Hematopoietic multipotent progenitor cell treated with erythropoietin and hydrocortisone succinate and interleukin-3 and kit ligand, for 17 days (in vitro differentiated cells): Measurements from ENCODE around the gene GFI1.
"Not testable (repeated sequence)": the region's sequence is repeated elsewhere in the genome, so short reads cannot be mapped to it uniquely, and the experiment has no call there.

Source experiments
- DNase-seq: peaks from one replicate; pipeline ENCODE4 v3.0.0-alpha.2; 2015; ENCODE audit warnings: low spot score

GFI1 gene

DNA sequence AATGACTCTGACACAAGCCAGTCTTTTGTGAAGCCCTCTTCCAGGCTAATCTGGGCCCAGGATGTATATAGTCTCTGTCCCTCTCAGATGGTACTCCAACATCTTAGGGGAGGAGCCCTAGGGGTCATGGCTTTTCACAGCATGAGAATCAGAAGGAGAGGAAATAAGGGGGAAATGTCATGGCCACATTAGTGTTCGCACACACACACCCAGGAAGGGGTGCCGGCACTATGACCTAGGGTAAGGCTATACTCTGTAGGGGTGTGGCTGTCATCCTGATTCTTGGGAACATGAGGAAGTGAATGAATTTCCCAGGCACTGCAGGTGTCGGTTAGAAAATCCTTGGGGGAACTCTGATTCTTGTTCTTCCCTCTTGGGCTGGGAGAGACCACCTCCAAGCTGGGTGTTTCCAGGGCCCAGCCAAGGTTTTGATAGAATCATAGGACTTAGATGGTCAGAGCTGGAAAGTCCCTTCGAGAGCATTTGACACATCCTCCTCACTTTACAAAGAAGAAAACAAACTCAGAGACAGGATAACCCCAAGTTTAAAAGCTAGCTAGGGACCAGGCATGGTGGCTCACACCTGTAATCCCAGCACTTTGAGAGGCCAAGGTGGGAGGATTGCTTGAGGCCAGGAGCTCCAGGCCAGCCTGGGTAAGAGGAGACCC lies 22.0 kb downstream of the GFI1 start:
- DNase-seq = no peak

DNA sequence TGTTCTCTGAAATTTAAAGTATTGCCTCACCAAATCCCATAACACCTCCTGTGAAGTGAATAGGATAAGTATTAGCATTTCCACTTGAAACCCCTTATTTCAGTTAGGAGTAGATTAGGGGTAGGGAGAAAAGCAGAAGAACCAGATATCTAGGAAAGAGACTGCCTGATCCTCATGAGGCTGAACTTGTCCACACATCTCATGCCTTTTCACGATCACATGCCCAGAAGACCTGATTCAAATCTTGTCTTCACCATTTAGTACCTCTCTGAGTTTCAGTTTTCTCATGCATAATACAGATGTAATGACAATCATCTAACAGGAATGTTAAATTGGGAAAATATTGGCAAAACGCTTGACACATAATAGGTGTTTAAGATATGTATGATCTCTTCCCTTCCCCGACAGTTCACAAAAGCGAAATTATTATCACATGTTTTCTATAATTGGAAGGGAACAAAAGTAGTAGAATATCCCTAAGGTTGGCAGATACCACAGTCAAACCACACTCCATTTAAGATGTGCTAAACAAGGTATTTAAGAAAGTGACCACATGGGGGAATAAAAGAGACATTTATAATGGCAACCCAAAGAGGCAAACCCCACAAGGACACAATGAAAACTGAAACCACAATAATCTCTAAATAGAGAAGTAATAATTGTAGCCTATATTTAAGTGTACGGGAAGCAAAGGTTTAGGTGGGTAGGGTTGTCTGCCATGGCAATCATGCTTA lies 25.2 kb downstream of the GFI1 start:
- no peak for DNase-seq

- no peak for DNase-seq
Measured at GRCh38 chr1:92459871-92460320, 26.8 kb downstream of the GFI1 start.

- DNase-seq = no peak
Measured at GRCh38 chr1:92458146-92458545, 28.6 kb downstream of the GFI1 start.

GRCh38 chr1:92447976-92448375 lies 38.7 kb downstream of the GFI1 start:
- DNase-seq = no peak

DNA sequence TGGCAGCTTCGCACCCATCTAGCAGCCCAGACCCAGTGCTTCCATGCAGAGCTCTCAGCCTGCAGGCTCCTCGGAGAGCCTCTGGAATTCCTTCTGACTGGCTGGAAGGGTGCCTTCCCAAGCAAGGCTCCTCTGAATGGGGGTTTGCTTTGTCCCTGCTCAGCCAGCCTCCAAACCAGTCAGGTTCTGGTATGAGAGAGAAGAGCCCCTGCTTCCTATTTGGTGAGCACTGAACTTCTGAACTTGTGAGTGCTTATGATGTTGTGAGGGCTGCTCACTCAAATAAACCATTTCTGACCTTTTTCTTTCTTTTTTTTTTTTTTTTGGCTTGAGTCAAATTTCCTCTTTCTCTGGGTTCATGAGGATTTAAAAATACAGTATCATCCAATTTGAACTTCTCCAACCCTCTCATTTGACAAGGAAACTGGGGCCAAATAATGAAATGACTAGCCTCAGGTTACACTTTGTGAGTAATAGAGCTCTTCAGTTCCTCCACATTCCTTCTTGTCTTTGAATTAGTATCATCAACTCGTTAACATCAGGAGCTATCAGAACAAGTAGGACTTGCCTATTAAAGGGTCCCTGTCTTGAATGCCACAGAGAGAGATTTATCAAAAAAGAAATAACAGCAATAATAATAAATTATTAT lies 39.6 kb downstream of the GFI1 start:
- no peak for DNase-seq

DNA sequence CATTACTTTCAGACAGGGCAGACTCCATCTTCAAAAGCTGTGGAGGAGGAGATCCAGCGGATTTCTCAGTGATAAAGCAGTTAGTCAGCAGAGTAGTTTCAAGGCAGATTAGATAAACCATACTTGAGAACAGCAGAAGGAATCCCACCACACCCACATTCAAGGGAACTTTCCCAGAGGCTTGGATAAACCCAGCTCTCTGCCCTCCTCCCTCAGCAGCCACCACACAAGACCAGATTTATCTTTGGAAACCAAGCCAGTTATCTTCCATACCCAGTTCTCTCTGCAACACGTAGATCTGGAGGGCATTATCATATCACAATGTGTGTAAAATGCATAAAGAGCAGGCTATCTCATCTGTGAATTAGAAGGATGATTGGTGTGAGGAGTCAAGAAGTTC lies 40.2 kb downstream of the GFI1 start:
- DNase-seq = no peak

GRCh38 chr1:92445865-92446264 lies 40.9 kb downstream of the GFI1 start:
- DNase-seq = no peak

GRCh38 chr1:92444351-92444750 lies 42.4 kb downstream of the GFI1 start:
- DNase-seq = no peak

GRCh38 chr1:92443893-92444292 lies 42.8 kb downstream of the GFI1 start:
- DNase-seq = no peak

DNA sequence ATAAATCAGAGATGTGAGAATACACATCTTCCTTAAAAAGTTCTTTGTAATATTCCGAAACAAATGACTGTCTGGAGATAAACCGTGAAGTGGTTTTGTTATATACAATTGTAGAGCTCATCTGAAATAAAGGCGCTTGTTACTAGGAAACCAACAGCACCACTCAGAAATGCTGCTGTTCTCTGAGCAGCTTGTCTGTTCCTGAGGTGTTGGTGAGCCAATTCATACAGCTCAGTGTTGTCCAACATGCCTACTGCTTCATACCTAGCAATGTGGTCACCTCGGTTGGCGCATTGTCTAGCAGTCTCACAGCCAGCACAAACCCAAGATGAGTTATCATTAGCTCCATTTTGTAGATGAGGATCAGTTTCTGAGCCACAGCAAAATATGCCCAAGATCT lies 44.4 kb downstream of the GFI1 start:
- DNase-seq = no peak

DNA sequence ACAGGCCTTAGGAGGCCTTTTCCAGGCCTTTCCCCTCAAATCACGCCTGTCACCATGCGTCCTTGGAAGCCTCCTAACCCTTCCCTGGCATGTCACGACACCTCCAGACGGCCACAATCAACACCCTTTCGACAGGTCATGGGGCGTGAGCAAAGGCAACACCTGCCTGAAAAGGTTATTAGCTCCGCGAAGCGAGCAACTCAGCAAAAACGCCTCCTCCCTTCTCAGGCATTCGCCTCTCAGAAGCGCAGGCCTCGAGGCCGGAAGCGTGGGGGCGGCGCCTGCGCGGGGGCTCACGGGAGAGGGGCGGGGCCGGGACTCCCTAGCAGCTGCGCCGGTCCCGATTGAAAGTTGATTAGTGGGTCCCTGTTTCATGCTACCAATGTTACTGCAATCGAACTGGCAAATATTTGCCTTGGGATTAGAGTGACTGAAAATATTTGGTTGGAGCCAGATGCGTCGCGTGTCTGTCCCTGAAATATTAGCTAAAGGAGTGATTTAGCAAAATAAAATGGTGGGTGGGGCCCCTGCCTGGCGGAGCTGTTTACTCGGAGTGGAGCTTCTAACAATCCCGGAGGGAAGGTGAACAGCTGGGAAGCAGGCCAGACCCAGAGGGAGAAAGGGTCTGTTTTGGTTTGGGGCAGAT lies 44.9 kb downstream of the GFI1 start:
- no peak for DNase-seq

DNA sequence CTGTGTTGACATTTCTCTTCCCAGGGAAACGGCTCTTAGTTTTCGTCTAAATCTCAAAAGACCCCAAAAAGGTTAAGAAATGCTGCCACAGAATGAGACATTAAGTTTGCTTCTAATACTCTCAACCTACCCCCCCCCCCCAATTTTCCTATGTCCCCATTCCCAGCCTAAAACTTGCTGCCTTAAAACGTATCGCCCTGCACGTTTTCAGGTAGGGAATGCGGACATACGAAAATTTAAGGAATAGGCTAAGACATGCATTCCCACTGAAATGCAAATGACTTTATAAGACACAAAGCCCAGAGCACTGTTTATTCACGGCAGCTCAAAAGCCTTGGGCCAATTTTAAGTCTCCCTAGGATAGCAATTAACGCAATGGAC lies 45.4 kb downstream of the GFI1 start:
- DNase-seq = no peak

DNA sequence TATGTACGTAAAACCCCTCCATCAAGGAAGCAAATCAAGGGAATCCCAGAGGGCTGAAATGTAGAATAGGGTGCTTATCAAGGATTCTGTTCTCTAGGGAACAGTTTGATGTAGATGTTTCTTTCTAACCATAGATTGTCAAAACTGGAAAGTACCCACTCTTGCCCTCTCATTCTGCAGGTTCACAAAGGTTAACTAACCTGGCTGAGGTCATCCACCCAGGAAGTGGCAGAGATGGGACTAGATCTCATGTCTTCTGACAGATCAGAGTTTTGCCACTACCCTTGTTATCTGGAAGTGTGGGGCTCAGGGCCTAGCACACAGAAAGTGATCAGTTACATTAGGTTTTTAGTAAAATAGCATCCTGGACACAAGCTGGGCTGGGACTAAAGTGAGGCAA lies 47.4 kb downstream of the GFI1 start:
- DNase-seq = no peak

- not testable (repeated sequence) for DNase-seq
Measured at GRCh38 chr1:92434572-92434971, 52.2 kb downstream of the GFI1 start.

- no peak for DNase-seq
Measured at GRCh38 chr1:92430030-92430429, 56.7 kb downstream of the GFI1 start.

DNA sequence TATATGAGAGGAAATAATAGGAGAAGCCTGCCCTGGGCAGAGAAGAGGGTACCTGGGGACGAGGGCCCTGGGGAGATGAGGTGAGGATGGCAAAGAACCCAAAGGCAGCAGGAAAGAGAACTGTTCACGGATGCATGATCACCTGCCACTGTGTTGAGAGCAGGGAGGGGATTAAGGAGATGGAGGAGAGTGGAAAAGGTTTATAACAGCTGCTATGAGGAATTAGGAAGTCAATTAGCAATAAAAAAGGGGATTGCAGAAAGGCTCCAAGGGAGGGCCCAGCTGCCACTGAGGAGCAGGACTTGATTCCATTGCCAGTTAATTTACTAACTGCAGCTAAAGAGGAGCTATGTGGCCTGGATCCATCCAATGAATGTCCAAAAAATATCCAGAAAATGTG lies 61.1 kb downstream of the GFI1 start:
- no peak for DNase-seq
